DND-41 (cell line): Measurements from ENCODE around the gene MAN2B2.

Source experiments
- CTCF ChIP-seq: IDR thresholded peaks from 2 replicates; pipeline ENCODE4 v1.5.1; 2012; ENCODE audit warnings: borderline replicate concordance, low read length, moderate library complexity, mild to moderate bottlenecking; ENCODE audit not compliant: poor library complexity, severe bottlenecking; ENCODE audit errors: extremely low read depth
- EZH2 ChIP-seq: IDR thresholded peaks from 3 replicates; pipeline ENCODE4 v1.6.1; 2012; ENCODE audit warnings: borderline replicate concordance, low read depth, mild to moderate bottlenecking, moderate library complexity, low read length, inconsistent platforms; ENCODE audit not compliant: severe bottlenecking

GRCh38 chr4:6592804-6593563, 18.0 kb downstream of the MAN2B2 start:
- TF ChIP-seq EZH2 (no peak), CTCF (no peak)
